ENCODE results near the gene DMBX1. TPM values are rescaled to one million over a fixed set of nuclear protein-coding genes. Genes with fewer than 3 reads are reported as not detected.

DMBX1 gene
- total and polyA plus RNA-seq, 8 donors: not detected

DNA sequence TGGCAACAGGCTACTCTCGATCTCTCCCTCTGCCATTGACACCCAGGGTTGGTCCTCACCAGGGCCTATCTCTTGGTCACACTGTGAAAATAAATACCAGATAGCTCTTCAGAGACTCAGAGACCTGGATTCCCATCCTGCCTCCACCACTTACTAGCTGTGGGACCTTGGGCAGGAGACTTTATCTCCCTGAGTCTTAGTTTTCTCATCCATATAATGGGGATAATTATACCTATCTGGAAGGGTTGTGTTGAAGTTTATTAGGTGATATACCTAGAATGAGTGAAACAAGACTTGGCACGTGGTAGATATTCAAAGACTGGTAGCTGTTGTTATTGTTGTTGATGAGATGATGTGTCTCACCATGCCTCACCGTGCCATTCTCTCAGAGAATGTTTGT is 7.4 kb downstream of the DMBX1 start:
- peaks cover 6 to 50% (median 32%) of the 10 kb centered on the region in 3 donors for H3K27me3 ChIP-seq

DNA sequence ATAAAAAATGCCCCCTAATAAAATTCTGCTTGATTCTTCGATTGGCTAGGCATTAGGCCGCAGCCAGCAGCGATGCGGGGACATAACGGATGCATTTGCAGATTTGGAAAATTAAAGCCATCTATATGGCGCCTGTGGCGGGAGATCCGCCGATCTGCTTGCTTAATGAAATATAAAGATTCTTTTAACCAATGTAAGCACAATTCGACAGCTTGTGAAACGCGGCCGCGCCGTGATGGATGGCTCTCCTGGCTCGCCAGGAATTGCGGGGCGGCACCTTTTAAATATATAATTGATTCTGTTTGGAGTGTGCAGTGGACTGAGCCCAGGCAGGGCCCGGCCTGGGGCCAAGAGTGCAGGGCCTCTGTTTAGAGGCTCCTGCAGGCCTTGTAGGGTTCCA is 8.0 kb downstream of the DMBX1 start:
- H3K27ac ChIP-seq: no peak overlapping the region
- H3K9me3 ChIP-seq: no peaks in the 10 kb centered on the region
- 80 to 90% (median 86%) methylated on average over 19 of the region's 19 CpGs for WGBS, 5 donors
- no peak for TF ChIP-seq POLR2A (IDR thresholded peaks at IDR 0.05)
- TF ChIP-seq, protein P1, sequence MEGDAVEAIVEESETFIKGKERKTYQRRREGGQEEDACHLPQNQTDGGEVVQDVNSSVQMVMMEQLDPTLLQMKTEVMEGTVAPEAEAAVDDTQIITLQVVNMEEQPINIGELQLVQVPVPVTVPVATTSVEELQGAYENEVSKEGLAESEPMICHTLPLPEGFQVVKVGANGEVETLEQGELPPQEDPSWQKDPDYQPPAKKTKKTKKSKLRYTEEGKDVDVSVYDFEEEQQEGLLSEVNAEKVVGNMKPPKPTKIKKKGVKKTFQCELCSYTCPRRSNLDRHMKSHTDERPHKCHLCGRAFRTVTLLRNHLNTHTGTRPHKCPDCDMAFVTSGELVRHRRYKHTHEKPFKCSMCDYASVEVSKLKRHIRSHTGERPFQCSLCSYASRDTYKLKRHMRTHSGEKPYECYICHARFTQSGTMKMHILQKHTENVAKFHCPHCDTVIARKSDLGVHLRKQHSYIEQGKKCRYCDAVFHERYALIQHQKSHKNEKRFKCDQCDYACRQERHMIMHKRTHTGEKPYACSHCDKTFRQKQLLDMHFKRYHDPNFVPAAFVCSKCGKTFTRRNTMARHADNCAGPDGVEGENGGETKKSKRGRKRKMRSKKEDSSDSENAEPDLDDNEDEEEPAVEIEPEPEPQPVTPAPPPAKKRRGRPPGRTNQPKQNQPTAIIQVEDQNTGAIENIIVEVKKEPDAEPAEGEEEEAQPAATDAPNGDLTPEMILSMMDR (IDR thresholded peaks at IDR 0.05): no peak
- no peak for TF ChIP-seq EP300 (IDR thresholded peaks at IDR 0.05)
- TF ChIP-seq POLR2AphosphoS5 (IDR thresholded peaks at IDR 0.05): no peak
- no peak for DNase-seq
- intact Hi-C loops (cut with DNase I; ENCODE audit: low total_unique reads): no loop called here
- no peaks in the 10 kb centered on the region for H3K4me1 ChIP-seq
- no peaks in the 10 kb centered on the region for H3K36me3 ChIP-seq
- no peak overlapping the region for H3K4me3 ChIP-seq
- H3K27me3 ChIP-seq: peaks cover 3 to 50% (median 29%) of the 10 kb centered on the region in 3 donors

More for the DNA sequence above, 7.4 kb downstream of the DMBX1 start:
- WGBS, 5 donors: 66 to 82% (median 75%) methylated on average over 3 of the region's 3 CpGs
- intact Hi-C loops (cut with DNase I; ENCODE audit: low total_unique reads): no loop called here
- Histone ChIP-seq H3K4me3 (no peak overlapping the region), H3K36me3 (no peaks in the 10 kb centered on the region), H3K9me3 (no peaks in the 10 kb centered on the region), H3K27ac (no peak overlapping the region), H3K4me1 (no peaks in the 10 kb centered on the region)
- TF ChIP-seq, protein P1 (IDR thresholded peaks at IDR 0.05): no peak
- TF ChIP-seq POLR2AphosphoS5 (IDR thresholded peaks at IDR 0.05) (no peak), POLR2A (IDR thresholded peaks at IDR 0.05) (no peak), EP300 (IDR thresholded peaks at IDR 0.05) (no peak)
- no peak for DNase-seq

- 77 to 93% (median 90%) methylated on average over 3 of the region's 3 CpGs for WGBS, 5 donors
- intact Hi-C loops (cut with DNase I; ENCODE audit: low total_unique reads): no loop called here
These were observed 11.9 kb downstream of the DMBX1 start for GRCh38 chr1:46501528-46501927.

DNA sequence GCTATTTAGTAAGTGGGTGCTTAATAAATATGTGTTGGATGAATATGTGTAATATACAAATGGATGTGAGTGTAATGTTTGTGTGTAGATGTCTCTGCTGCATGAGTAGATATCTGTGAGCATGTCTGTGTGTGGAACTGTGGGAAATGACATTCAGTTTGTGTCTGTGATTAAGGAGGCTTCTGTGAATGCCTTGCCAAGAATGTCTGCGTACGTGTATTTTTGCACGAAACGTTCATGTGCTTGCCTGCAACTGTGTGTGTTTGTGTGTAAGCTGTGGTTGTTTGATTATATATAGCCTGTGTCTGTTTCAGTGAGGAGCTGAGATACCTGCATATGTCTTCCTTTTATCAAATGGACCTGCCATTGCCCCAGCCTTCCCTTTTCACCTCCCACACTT is 13.8 kb downstream of the DMBX1 start:
- Histone ChIP-seq H3K36me3 (no peaks in the 10 kb centered on the region), H3K9me3 (no peaks in the 10 kb centered on the region), H3K4me3 (no peak overlapping the region), H3K27me3 (peaks cover 0 to 35% (median 3%) of the 10 kb centered on the region in 3 donors), H3K27ac (no peak overlapping the region), H3K4me1 (no peaks in the 10 kb centered on the region)
- intact Hi-C loops (cut with DNase I; ENCODE audit: low total_unique reads): no loop called here
- no peak for TF ChIP-seq EP300 (IDR thresholded peaks at IDR 0.05)
- WGBS, 5 donors: 65 to 80% (median 76%) methylated on average over 4 of the region's 4 CpGs
- DNase-seq: no peak

More at GRCh38 chr1:46501528-46501927, 11.9 kb downstream of the DMBX1 start:
- Histone ChIP-seq H3K27ac (no peak overlapping the region), H3K36me3 (no peaks in the 10 kb centered on the region), H3K4me1 (no peaks in the 10 kb centered on the region), H3K9me3 (no peaks in the 10 kb centered on the region), H3K4me3 (no peak overlapping the region), H3K27me3 (peaks cover 0 to 28% (median 3%) of the 10 kb centered on the region in 3 donors)
- DNase-seq: no peak
- TF ChIP-seq POLR2AphosphoS5 (IDR thresholded peaks at IDR 0.05) (no peak), EP300 (IDR thresholded peaks at IDR 0.05) (no peak), POLR2A (IDR thresholded peaks at IDR 0.05) (no peak)
- TF ChIP-seq, protein P1 (IDR thresholded peaks at IDR 0.05): no peak

DNA sequence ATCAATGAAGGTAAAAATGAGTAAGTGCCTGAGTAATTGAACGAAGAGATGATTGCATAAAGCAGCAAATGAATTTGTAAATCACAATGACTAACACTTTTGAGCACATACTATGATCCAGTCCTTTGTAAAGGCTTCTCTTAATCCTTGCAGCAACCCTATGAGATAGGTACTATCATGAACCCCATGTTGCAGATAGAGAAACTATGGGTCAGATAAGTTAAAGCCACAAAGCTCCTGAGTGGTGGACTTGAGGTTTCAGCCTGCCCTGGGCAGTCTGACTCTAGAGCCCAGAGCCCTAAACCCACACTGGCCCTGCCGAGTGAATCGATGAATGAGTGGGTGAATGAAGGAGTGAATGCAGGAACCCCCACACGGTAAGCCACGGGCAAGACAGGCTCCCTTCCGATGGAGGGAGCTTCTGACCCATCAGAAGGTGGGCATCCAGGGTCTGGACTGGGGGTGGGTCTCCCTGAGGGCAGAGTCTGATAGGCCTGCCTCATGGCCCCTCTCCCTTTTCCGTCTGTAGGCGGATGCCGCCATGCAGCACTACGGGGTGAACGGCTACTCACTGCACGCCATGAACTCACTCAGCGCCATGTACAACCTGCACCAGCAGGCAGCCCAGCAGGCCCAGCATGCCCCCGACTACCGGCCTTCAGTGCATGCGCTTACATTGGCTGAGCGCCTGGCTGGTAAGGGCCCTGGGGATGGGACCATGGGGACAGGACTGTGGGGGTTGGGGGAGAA is 17.0 kb downstream of the DMBX1 start:
- TF ChIP-seq POLR2AphosphoS5 (IDR thresholded peaks at IDR 0.05) (no peak), POLR2A (IDR thresholded peaks at IDR 0.05) (no peak)
- DNase-seq: no peak
- 79 to 82% (median 79%) methylated on average over 16 to 17 of the region's 17 CpGs for WGBS, 5 donors

More for the DNA sequence above, 17.0 kb downstream of the DMBX1 start:
- intact Hi-C loops (cut with DNase I; ENCODE audit: low total_unique reads): no loop called here
- Histone ChIP-seq H3K4me3 (no peak overlapping the region), H3K27ac (no peak overlapping the region), H3K27me3 (peaks cover 0 to 48% (median 3%) of the 10 kb centered on the region in 3 donors), H3K4me1 (no peaks in the 10 kb centered on the region), H3K36me3 (no peaks in the 10 kb centered on the region), H3K9me3 (no peaks in the 10 kb centered on the region)

Measured in stomach (tissue), 9 donors.